A673 (cell line): ENCODE measurements around the gene MTFR1L.

Source experiments
- CTCF ChIP-seq: fragments of 300-800, 200-600 bp; sonication (generic); conservative IDR thresholded peaks from 2 replicates; pipeline ENCODE4 v1.5.1; 2017; ENCODE audit warnings: low read depth, mild to moderate bottlenecking, antibody characterized with exemption, low read length, moderate library complexity, mixed read lengths
- EZH2 ChIP-seq: fragments of 200-600 bp; sonication (generic); IDR thresholded peaks from 2 replicates; pipeline ENCODE4 v1.6.1; 2017; ENCODE audit warnings: borderline replicate concordance, low read depth, mild to moderate bottlenecking, mixed read lengths, antibody characterized with exemption, low read length; ENCODE audit not compliant: poor library complexity, severe bottlenecking

- TF ChIP-seq CTCF, result no peak
- TF ChIP-seq EZH2, result no peak
These were observed 5.9 kb upstream of the MTFR1L start for GRCh38 chr1:25813734-25814471.
